ENCODE data around the gene CRABP1.

Gene CRABP1

DNA sequence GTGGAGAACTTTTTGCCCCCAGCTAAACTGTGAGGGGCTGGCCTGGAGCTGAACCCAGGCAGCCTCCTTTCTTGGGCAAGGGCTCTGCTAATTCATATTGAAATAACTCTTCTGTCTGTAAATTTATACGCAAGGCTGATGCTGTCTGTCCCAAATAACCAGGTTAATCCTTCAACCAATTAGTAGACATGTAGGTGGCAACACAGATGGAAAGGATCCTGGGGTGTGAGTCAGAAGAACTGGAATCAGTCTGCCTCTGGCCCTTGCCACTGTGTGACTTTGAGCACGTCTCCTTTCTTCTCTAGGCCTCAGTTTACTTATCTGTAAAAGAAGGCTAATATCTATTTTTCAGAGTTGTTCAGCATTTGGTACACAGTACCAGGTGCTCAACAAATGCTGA is 49.6 kb downstream of the CRABP1 start:
- Mint-ChIP-seq H3K4me1 (no peaks in the 10 kb centered on the region), H3K27ac (no peak overlapping the region), H3K27me3 (peaks cover 31 to 40% of the 10 kb centered on the region in 2 donors), H3K4me3 (no peak overlapping the region), H3K36me3 (no peaks in the 10 kb centered on the region), H3K9me3 (peaks cover 0 to 3% of the 10 kb centered on the region in 2 donors)
- DNase-seq: no peak
- no peak for ATAC-seq (replicated peaks)

DNA sequence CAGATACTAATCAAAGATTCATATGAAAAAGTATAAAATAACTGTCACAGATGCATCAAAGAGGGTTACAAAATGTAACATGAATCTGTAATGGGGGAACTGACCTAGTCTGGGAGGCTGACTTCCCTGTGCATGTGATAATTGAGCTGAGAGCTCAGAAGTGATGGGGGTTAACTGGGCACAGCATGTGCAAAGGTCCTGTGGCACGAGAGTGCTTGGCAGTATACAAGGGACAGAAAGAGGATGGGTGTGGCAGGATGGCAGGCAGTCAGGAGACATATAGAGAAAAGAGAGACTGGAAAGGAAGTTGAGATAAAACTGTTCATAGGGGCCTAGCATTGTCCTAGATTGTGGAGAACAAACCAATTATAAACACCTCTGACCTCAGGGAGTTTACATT is 50.1 kb downstream of the CRABP1 start:
- Mint-ChIP-seq H3K9me3 (peaks cover 0 to 3% of the 10 kb centered on the region in 2 donors), H3K36me3 (no peaks in the 10 kb centered on the region), H3K27me3 (peaks cover 26 to 35% of the 10 kb centered on the region in 2 donors), H3K4me1 (no peaks in the 10 kb centered on the region), H3K4me3 (no peak overlapping the region), H3K27ac (no peak overlapping the region)
- ATAC-seq (replicated peaks) (no peak), DNase-seq (no peak)

DNA sequence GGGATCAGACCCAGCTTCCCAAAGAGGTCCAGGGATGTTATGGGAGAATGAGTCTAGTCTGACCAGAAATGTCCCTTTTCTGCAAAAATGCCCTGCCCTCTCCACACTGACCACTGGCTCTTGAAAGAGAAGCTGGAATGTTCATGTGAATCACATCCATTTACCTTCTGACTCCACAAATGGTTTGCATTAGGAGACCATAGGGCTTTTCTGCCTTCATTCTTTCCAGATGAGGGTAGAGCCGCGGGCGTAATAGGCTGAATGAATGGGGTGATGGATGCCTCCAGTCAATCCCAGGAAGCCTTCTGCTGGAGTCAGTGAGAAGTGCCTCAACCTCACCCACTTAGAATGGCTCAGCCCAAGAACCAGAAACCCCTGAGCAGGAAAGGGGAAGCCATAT is 50.7 kb downstream of the CRABP1 start:
- Mint-ChIP-seq H3K36me3 (no peaks in the 10 kb centered on the region), H3K9me3 (peaks cover 0 to 3% of the 10 kb centered on the region in 2 donors), H3K27me3 (peaks cover 20 to 29% of the 10 kb centered on the region in 2 donors), H3K27ac (no peak overlapping the region), H3K4me1 (no peaks in the 10 kb centered on the region), H3K4me3 (no peak overlapping the region)
- ATAC-seq (replicated peaks): no peak
- DNase-seq: no peak

DNA sequence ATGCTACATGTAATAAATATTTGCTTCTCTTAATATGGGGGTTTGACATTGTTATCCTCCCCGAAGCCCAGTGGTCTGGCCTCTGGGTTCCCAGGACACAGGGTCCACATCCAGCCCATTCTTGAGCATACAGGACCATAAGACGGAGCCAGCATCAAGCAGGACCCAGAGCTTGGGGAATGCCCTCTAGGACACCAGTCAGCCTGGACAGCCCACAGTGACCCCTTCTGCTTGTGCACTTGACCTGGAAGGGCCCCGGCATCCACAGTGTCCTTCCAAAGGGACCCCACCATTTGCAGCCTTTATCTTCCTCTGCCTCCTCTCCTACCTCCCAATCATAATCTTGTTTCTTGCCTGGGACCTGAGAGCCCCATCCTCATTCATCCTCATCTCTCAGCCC is 51.6 kb downstream of the CRABP1 start:
- DNase-seq (no peak), ATAC-seq (replicated peaks) (no peak)
- peaks cover 0 to 3% of the 10 kb centered on the region in 2 donors for H3K9me3 Mint-ChIP-seq
- no peak overlapping the region for H3K4me3 Mint-ChIP-seq
- no peaks in the 10 kb centered on the region for H3K4me1 Mint-ChIP-seq
- H3K27me3 Mint-ChIP-seq: peaks cover 11 to 22% of the 10 kb centered on the region in 2 donors
- H3K36me3 Mint-ChIP-seq: no peaks in the 10 kb centered on the region
- H3K27ac Mint-ChIP-seq: no peak overlapping the region

DNA sequence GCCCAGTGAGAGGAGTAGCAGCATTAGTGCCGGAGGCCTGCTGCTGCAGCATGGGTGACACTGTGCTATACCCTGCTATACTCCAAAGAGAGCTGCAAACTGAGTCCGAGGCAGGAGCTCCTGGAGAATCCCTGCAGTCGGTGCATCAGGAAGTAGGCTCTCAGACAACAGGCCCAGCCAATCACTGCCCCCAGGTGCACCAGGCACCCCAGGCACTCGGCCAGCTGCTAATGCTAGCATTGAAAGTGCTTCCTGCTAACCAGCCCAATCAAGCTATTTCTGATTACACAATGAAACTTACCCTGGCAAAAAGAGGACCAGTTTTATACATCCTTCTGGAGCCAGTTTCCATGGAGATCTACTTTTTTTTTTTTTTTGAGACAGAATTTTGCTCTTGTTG is 52.3 kb downstream of the CRABP1 start:
- no peak overlapping the region for H3K4me3 Mint-ChIP-seq
- ATAC-seq (replicated peaks) (no peak), DNase-seq (no peak)
- H3K27me3 Mint-ChIP-seq: peaks cover 11 to 21% of the 10 kb centered on the region in 2 donors
- no peaks in the 10 kb centered on the region for H3K36me3 Mint-ChIP-seq
- peaks cover 0 to 3% of the 10 kb centered on the region in 2 donors for H3K9me3 Mint-ChIP-seq
- no peaks in the 10 kb centered on the region for H3K4me1 Mint-ChIP-seq
- no peak overlapping the region for H3K27ac Mint-ChIP-seq

DNA sequence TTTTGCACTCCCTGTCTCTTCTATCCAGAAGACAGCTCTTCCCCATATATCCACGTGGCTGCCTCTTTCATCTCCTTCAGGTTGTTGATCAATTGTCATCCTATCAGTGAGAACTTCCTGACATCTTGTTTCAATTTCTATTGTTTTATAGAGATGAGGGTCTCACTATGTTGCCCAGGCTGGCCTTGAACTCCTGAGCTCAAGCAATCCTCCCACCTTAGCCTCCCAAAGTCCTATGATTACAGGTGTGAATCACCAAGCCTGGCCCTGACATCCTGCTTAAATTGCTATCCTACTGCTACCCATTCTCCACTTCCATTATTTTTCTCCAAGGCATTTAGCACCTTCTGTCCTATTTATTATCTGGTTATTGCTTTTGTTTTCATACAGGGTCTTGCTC is 53.0 kb downstream of the CRABP1 start:
- H3K9me3 Mint-ChIP-seq: peaks cover 0 to 3% of the 10 kb centered on the region in 2 donors
- ATAC-seq (replicated peaks): no peak
- H3K27ac Mint-ChIP-seq: no peak overlapping the region
- no peak for DNase-seq
- H3K4me1 Mint-ChIP-seq: no peaks in the 10 kb centered on the region
- peaks cover 11 to 21% of the 10 kb centered on the region in 2 donors for H3K27me3 Mint-ChIP-seq
- no peak overlapping the region for H3K4me3 Mint-ChIP-seq
- no peaks in the 10 kb centered on the region for H3K36me3 Mint-ChIP-seq

DNA sequence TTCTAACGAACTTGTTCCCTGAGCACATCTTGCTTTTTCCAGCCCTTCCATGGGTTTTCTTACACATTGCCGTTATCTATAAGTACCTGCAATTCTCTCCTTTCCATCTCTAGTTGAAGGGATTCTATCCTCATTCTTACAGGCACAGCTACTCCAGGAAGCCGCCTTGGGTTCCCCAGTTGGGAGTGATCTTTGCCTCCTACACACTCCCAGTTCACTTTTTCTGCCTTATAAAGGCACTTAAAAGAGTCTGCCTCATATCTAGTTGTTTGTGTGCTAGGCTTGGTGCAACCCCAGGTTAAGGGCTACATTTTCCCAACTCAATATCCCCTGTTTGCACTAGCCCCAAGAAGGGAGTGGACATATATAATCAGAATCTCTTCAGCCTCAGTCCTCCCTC is 53.9 kb downstream of the CRABP1 start:
- Mint-ChIP-seq H3K27me3 (peaks cover 11 to 21% of the 10 kb centered on the region in 2 donors), H3K4me1 (no peaks in the 10 kb centered on the region), H3K36me3 (no peaks in the 10 kb centered on the region), H3K27ac (no peak overlapping the region), H3K4me3 (no peak overlapping the region), H3K9me3 (peaks cover 0 to 3% of the 10 kb centered on the region in 2 donors)
- no peak for DNase-seq
- ATAC-seq (replicated peaks): no peak

DNA sequence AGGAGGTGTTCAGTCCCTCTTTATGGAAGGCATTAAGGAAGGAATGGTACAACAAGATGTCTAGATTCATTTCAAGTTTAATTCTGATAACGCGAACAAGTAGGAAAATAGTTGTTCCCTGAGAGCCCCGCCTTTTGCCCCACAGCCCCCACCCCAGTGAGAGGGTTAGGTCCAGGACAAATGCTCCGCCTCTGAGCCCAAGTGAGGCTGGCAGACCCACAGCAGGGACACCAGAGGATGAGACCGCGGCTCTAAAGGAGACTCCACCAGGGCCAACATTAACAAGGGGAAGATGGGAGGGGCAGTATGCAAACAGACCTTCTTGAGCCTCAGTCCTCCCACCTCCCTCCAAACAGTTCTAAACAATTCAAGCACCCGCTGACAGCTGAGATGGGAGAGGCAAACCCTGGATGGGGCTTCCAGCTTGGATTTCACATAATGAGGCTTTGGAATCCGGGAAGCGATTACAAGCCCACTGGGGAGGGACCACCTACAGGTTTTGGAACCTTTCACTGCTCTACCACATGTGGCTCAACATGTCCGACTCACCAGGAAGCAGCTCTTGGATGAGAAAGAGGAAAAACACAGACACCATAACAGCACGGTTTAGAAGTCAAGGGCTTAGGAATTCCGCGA is 54.9 kb downstream of the CRABP1 start:
- H3K9me3 Mint-ChIP-seq: peaks cover 0 to 3% of the 10 kb centered on the region in 2 donors
- ATAC-seq (replicated peaks): no peak

DNA sequence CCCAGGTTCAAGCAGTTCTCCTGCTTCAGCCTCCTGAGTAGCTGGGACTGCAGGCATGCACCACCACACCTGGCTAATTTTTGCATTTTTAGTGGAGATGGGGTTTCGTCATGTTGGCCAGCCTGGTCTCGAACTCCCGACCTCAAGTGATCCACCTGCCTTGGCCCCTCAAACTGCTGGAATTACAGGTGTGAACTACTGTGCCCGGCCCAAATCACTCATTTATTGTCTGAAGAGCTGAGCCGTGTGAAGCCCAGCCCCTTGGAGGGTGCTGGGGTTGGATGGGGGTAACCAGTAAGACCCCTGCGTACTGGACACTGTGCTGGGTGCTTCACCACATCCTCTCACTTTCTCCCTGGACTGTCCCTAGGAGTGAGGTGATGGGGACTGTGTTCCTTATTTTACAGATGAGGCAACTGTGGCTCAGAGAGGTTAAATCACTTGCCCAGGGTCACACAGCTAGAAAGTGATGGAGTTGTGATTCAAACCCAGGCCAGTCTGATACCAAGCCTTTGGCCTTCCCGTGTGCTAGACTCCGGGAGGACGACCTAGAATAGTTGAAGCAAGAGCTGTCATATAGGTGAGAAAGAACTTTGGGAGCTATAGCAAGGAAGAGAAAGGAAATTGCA is 56.1 kb downstream of the CRABP1 start:
- no peak overlapping the region for H3K27ac Mint-ChIP-seq
- no peak overlapping the region for H3K4me3 Mint-ChIP-seq
- no peaks in the 10 kb centered on the region for H3K9me3 Mint-ChIP-seq
- ATAC-seq (replicated peaks): no peak
- H3K27me3 Mint-ChIP-seq: peaks cover 7 to 12% of the 10 kb centered on the region in 2 donors
- H3K36me3 Mint-ChIP-seq: no peaks in the 10 kb centered on the region
- no peaks in the 10 kb centered on the region for H3K4me1 Mint-ChIP-seq
- no peak for DNase-seq

More for the DNA sequence above, 54.9 kb downstream of the CRABP1 start:
- H3K27me3 Mint-ChIP-seq: peaks cover 11 to 17% of the 10 kb centered on the region in 2 donors
- H3K4me3 Mint-ChIP-seq: no peak overlapping the region
- no peak overlapping the region for H3K27ac Mint-ChIP-seq
- no peaks in the 10 kb centered on the region for H3K36me3 Mint-ChIP-seq
- no peaks in the 10 kb centered on the region for H3K4me1 Mint-ChIP-seq
- DNase-seq: no peak

DNA sequence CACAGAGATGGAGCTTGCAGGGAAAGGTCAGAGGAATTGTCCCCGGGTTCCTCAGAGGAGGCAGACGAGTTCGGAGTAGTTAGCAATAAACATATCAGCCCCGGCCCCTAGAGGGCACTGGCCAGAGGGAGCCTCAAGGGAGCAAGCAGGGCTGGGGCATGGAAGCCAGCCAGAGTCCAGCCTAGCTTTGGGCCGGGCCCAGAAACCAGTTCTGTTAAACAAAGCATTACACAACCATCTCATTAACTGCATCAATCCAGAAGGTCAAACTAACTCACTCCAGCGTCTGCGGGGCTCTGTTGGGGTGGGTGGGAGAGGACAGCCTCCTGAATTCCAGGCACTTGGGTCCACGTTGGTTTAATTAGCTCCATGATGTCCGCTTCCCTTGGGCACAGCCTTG is 56.8 kb downstream of the CRABP1 start:
- no peak for ATAC-seq (replicated peaks)
- no peak overlapping the region for H3K4me3 Mint-ChIP-seq
- H3K9me3 Mint-ChIP-seq: no peaks in the 10 kb centered on the region
- no peaks in the 10 kb centered on the region for H3K36me3 Mint-ChIP-seq
- H3K27ac Mint-ChIP-seq: no peak overlapping the region
- no peaks in the 10 kb centered on the region for H3K4me1 Mint-ChIP-seq
- DNase-seq: no peak
- H3K27me3 Mint-ChIP-seq: peaks cover 10 to 12% of the 10 kb centered on the region in 2 donors

DNA sequence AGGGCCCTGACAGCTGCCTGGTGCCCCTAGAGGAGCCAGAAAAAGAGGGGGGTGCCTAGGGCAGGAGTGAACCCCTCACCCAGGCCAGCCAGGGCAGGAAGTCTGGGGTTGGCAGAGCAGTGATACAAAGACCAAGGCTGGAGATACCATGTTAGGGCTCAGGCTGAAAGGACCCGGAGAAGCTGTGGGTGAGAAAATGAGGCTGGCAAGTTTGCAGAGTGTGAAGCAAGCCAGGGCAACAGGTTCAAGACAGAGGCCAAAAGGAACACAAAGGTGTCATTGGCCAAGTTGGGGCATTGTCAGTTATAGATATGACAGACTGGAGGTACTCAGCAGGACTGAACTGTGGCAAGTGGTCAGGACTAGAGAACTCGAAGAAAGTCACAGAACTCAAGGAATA is 57.2 kb downstream of the CRABP1 start:
- H3K4me1 Mint-ChIP-seq: no peaks in the 10 kb centered on the region
- H3K27ac Mint-ChIP-seq: no peak overlapping the region
- peaks cover 12 to 16% of the 10 kb centered on the region in 2 donors for H3K27me3 Mint-ChIP-seq
- no peak for DNase-seq
- no peaks in the 10 kb centered on the region for H3K9me3 Mint-ChIP-seq
- H3K4me3 Mint-ChIP-seq: no peak overlapping the region
- no peak for ATAC-seq (replicated peaks)
- H3K36me3 Mint-ChIP-seq: no peaks in the 10 kb centered on the region

All from stimulated activated naive B cell treated with anti-CD40 and anti-IgM and Interleukin-4, amounts not matched to agents 10 μg/mL and 1 μg/mL and 100 μg/mL, for 72 hours (primary cell).